Ectodermal cell (in vitro differentiated cells): ENCODE results near the gene TRIM47.

Source experiments
- H3K27ac ChIP-seq: 2 replicates; pipeline ENCODE4 v1.7.0; 2013; ENCODE audit warnings: mild to moderate bottlenecking, low read depth, low read length; ENCODE audit not compliant: insufficient read depth, poor library complexity, severe bottlenecking
- H3K27me3 ChIP-seq: 2 replicates; pipeline ENCODE4 v1.7.0; 2013; ENCODE audit warnings: mild to moderate bottlenecking, low read length; ENCODE audit not compliant: insufficient read depth, control insufficient read depth, poor library complexity, severe bottlenecking
- H3K36me3 ChIP-seq: one replicate; pipeline ENCODE4 v1.7.0; 2013; ENCODE audit warnings: low read length; ENCODE audit not compliant: control insufficient read depth, insufficient read depth
- H3K4me1 ChIP-seq: one replicate; pipeline ENCODE4 v1.7.0; 2013; ENCODE audit warnings: low read length; ENCODE audit not compliant: control insufficient read depth, insufficient read depth
- H3K4me3 ChIP-seq: 2 replicates; pipeline ENCODE4 v1.7.0; 2013; ENCODE audit warnings: low read depth, low read length, control low read depth; ENCODE audit not compliant: insufficient read depth
- H3K9me3 ChIP-seq: 2 replicates; pipeline ENCODE4 v1.7.0; 2013; ENCODE audit warnings: mild to moderate bottlenecking, low read length, moderate library complexity; ENCODE audit not compliant: control insufficient read depth
- WGBS, 2 experiments: methylation state at CpG; one replicate each; pipeline ENCODE4 v1.1.7; 2013; ENCODE audit warnings: missing lambda C conversion rate in 2 of 2; 5-methylcytosine and 5-hydroxymethylcytosine counted together

The TRIM47 gene

GRCh38 chr17:75919611-75920010, 41.2 kb upstream of the TRIM47 start:
- WGBS, 2 experiments, result 95% methylated on average over 22 of the region's 22 CpGs
- Histone ChIP-seq H3K4me3 (no peak overlapping the region), H3K9me3 (no peaks in the 10 kb centered on the region), H3K4me1 (no peaks in the 10 kb centered on the region), H3K27ac (no peak overlapping the region), H3K36me3 (no peaks in the 10 kb centered on the region), H3K27me3 (no peaks in the 10 kb centered on the region)

- 96% methylated on average over 31 of the region's 31 CpGs for WGBS, 2 experiments
- Histone ChIP-seq H3K4me3 (no peak overlapping the region), H3K4me1 (no peaks in the 10 kb centered on the region), H3K36me3 (no peaks in the 10 kb centered on the region), H3K9me3 (no peaks in the 10 kb centered on the region), H3K27me3 (no peaks in the 10 kb centered on the region), H3K27ac (no peak overlapping the region)
Measured at GRCh38 chr17:75917917-75918445, 39.6 kb upstream of the TRIM47 start.

- Histone ChIP-seq H3K4me3 (no peak overlapping the region), H3K4me1 (no peaks in the 10 kb centered on the region), H3K36me3 (no peaks in the 10 kb centered on the region), H3K27ac (no peak overlapping the region), H3K9me3 (no peaks in the 10 kb centered on the region), H3K27me3 (no peaks in the 10 kb centered on the region)
- 90 to 91% methylated on average over 23 of the region's 23 CpGs for WGBS, 2 experiments
Measured at GRCh38 chr17:75917141-75917916, 38.9 kb upstream of the TRIM47 start.

GRCh38 chr17:75915268-75915667, 36.9 kb upstream of the TRIM47 start:
- no peaks in the 10 kb centered on the region for H3K27me3 ChIP-seq
- H3K4me3 ChIP-seq, result no peak overlapping the region
- 78 to 80% methylated on average over 8 of the region's 8 CpGs for WGBS, 2 experiments
- H3K4me1 ChIP-seq, result peaks cover 4% of the 10 kb centered on the region
- H3K9me3 ChIP-seq, result no peaks in the 10 kb centered on the region
- H3K27ac ChIP-seq, result peak overlapping the region; percentile 26
- no peaks in the 10 kb centered on the region for H3K36me3 ChIP-seq

GRCh38 chr17:75914643-75915267, 36.4 kb upstream of the TRIM47 start:
- H3K27ac ChIP-seq, result no peak overlapping the region
- peaks cover 4% of the 10 kb centered on the region for H3K4me1 ChIP-seq
- H3K36me3 ChIP-seq, result no peaks in the 10 kb centered on the region
- no peaks in the 10 kb centered on the region for H3K27me3 ChIP-seq
- no peaks in the 10 kb centered on the region for H3K9me3 ChIP-seq
- WGBS, 2 experiments, result 91 to 93% methylated on average over 34 of the region's 34 CpGs
- H3K4me3 ChIP-seq, result no peak overlapping the region

- no peak overlapping the region for H3K4me3 ChIP-seq
- no peak overlapping the region for H3K27ac ChIP-seq
- WGBS, 2 experiments, result 90% methylated on average over 32 of the region's 32 CpGs
Measured at GRCh38 chr17:75913537-75914210, 35.3 kb upstream of the TRIM47 start.

GRCh38 chr17:75910699-75911098, 32.3 kb upstream of the TRIM47 start:
- H3K4me3 ChIP-seq, result no peak overlapping the region
- peaks cover 4% of the 10 kb centered on the region for H3K4me1 ChIP-seq
- H3K27me3 ChIP-seq, result no peaks in the 10 kb centered on the region
- H3K9me3 ChIP-seq, result no peaks in the 10 kb centered on the region
- no peaks in the 10 kb centered on the region for H3K36me3 ChIP-seq
- WGBS, 2 experiments, result 56 to 64% methylated on average over 6 of the region's 6 CpGs
- H3K27ac ChIP-seq, result no peak overlapping the region

More at GRCh38 chr17:75913537-75914210, 35.3 kb upstream of the TRIM47 start:
- Histone ChIP-seq H3K9me3 (no peaks in the 10 kb centered on the region), H3K27me3 (no peaks in the 10 kb centered on the region), H3K4me1 (peaks cover 4% of the 10 kb centered on the region), H3K36me3 (no peaks in the 10 kb centered on the region)

GRCh38 chr17:75909812-75910274, 31.5 kb upstream of the TRIM47 start:
- no peaks in the 10 kb centered on the region for H3K9me3 ChIP-seq
- no peak overlapping the region for H3K4me3 ChIP-seq
- 92 to 95% methylated on average over 11 of the region's 11 CpGs for WGBS, 2 experiments
- H3K27ac ChIP-seq, result no peak overlapping the region
- H3K27me3 ChIP-seq, result no peaks in the 10 kb centered on the region
- H3K4me1 ChIP-seq, result peaks cover 4% of the 10 kb centered on the region
- H3K36me3 ChIP-seq, result no peaks in the 10 kb centered on the region

- Histone ChIP-seq H3K4me3 (no peak overlapping the region), H3K36me3 (no peaks in the 10 kb centered on the region), H3K27me3 (no peaks in the 10 kb centered on the region), H3K4me1 (peaks cover 4% of the 10 kb centered on the region), H3K27ac (no peak overlapping the region), H3K9me3 (no peaks in the 10 kb centered on the region)
- 85 to 88% methylated on average over 14 of the region's 14 CpGs for WGBS, 2 experiments
Measured at GRCh38 chr17:75909051-75909811, 30.9 kb upstream of the TRIM47 start.
